Measurements from ENCODE around the gene FRYL. TPM values are rescaled to one million over a fixed set of nuclear protein-coding genes. Genes with fewer than 3 reads are reported as not detected.

The FRYL gene
- total and polyA plus RNA-seq, 2 of the 8 experiments (the other 6 are each of a cell fraction or from before 2014, with no cell fraction given): 8.0 to 36.5 TPM

DNA sequence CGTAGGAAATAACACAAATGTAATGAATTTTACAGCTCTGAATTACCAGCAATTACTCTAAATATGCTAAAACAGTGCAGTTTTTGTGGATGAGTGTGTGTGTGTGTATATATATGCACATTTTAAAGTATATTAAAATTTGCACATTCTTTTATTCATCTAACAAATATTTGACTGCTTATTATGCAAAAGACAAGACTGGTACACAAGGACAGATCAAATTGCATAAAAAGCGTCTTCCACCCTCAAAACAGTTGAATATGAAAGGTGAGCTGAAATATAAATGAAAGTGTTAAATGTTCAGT, 276.1 kb downstream of the FRYL start:
- Histone ChIP-seq H2AFZ (ENCODE audit: low read length) (no peak overlapping the region), H2BK20ac (ENCODE audit: low read length) (no peak overlapping the region), H3K14ac (ENCODE audit: insufficient read length) (no peak overlapping the region), H3K23ac (ENCODE audit: insufficient read length) (no peak overlapping the region), H3K79me2 (ENCODE audit: control insufficient read depth in 1 of 2, insufficient read depth in 2 of 2, low read length in 2 of 2) (no peaks in the 10 kb centered on the region), H2BK120ac (replicated peaks; ENCODE audit: low read depth, low read length) (no peak overlapping the region), H3K9me3 (ENCODE audit: insufficient read depth in 2 of 2, low read depth in 1 of 2, low read length in 1 of 2) (no peaks in the 10 kb centered on the region), H3K23me2 (ENCODE audit: low read depth, low read length) (no peaks in the 10 kb centered on the region), H3K79me1 (ENCODE audit: low read depth, low read length) (no peaks in the 10 kb centered on the region), H3K27ac (ENCODE audit: low read depth, low read length) (no peak overlapping the region), H4K8ac (ENCODE audit: extremely low read depth, insufficient read depth, low read length) (no peak overlapping the region), H2BK15ac (ENCODE audit: low read length) (no peak overlapping the region), H3K18ac (ENCODE audit: extremely low read depth, low read length) (no peak overlapping the region), H3K36me3 (ENCODE audit: control insufficient read depth in 2 of 4, insufficient read depth in 4 of 4, low read length in 3 of 4) (peaks cover 0 to 11% (median 8%) of the 10 kb centered on the region in 4 experiments; a peak in 5 of 8 replicates), H3K4ac (replicated peaks; ENCODE audit: insufficient read length, low read depth, low read length) (no peak overlapping the region), H3K4me2 (ENCODE audit: insufficient read depth in 1 of 2, low read depth in 2 of 2, low read length in 2 of 2) (no peak overlapping the region), H3K4me3 (ENCODE audit: extremely low read depth in 1 of 4, insufficient read depth in 2 of 4, low read depth in 3 of 4, low read length in 4 of 4) (no peak overlapping the region), H2AK5ac (ENCODE audit: low read depth, low read length) (no peak overlapping the region), H3K4me1 (replicated peaks in 1 of 4; ENCODE audit: control insufficient read depth in 3 of 4, insufficient read depth in 4 of 4, low read length in 3 of 4) (no peaks in the 10 kb centered on the region), H2BK5ac (ENCODE audit: low read depth, low read length) (no peak overlapping the region), H4K20me1 (replicated peaks in 1 of 2; ENCODE audit: control insufficient read depth in 1 of 2, insufficient read depth in 2 of 2, low read length in 2 of 2) (no peaks in the 10 kb centered on the region), H3K27me3 (replicated peaks in 1 of 4; ENCODE audit: control insufficient read depth in 3 of 4, extremely low read depth in 1 of 4, insufficient read depth in 3 of 4, low read length in 3 of 4) (no peaks in the 10 kb centered on the region), H2BK12ac (ENCODE audit: low read depth, low read length) (no peak overlapping the region), H3K9ac (replicated peaks in 1 of 4; ENCODE audit: extremely low read depth in 1 of 4, low read depth in 3 of 4, low read length in 3 of 4) (no peak overlapping the region), H3K56ac (replicated peaks; ENCODE audit: insufficient read length, low read depth, low read length) (no peak overlapping the region), H4K91ac (replicated peaks; ENCODE audit: insufficient read length, low read length) (no peak overlapping the region), H4K5ac (ENCODE audit: insufficient read length, low read depth, low read length) (no peak overlapping the region)
- DNase-seq (ENCODE audit: low read depth in 1 of 2, low spot score in 2 of 2) (no peak), FAIRE-seq (no peak)
- WGBS, 2 experiments (ENCODE audit: extremely low coverage in 1 of 2, insufficient coverage in 1 of 2, insufficient read length in 1 of 2, insufficient replicate concordance in 2 of 2, low coverage in 1 of 2, low lambda C conversion rate in 2 of 2, missing lambda C conversion rate in 1 of 2): 94% methylated on average over 2 of the region's 2 CpGs; no CpG with 5 or more reads in 1 of the 2 experiments
- ChIA-PET POLR2A (ENCODE audit: partially characterized antibody) (no interaction called here), CTCF (ENCODE audit: partially characterized antibody) (interaction anchor here (0.8 kb wide), 1 partner anchor 177 kb away, joined by 3 read pairs; no protein-coding TSS in a partner anchor)
- no peak for TF ChIP-seq SP1 (IDR thresholded peaks at IDR 0.05; ENCODE audit: low read depth, low read length)
- no peak for TF ChIP-seq BACH1 (IDR thresholded peaks at IDR 0.05; ENCODE audit: low read length)
- no peak for TF ChIP-seq KDM1A (IDR thresholded peaks at IDR 0.05; ENCODE audit: borderline replicate concordance, low read length)
- TF ChIP-seq RBBP5 (IDR thresholded peaks at IDR 0.05; ENCODE audit: borderline replicate concordance, low read depth, low read length): no peak
- TF ChIP-seq GABPA (IDR thresholded peaks at IDR 0.05; ENCODE audit: borderline replicate concordance, insufficient read depth, low read length): no peak
- no peak for TF ChIP-seq TAF1 (IDR thresholded peaks at IDR 0.05; ENCODE audit: low read depth, low read length)
- no peak for TF ChIP-seq POLR2A (IDR thresholded peaks at IDR 0.05; ENCODE audit: control extremely low read depth in 1 of 2, low read depth in 2 of 2, low read length in 2 of 2)
- TF ChIP-seq TCF12 (IDR thresholded peaks at IDR 0.05; ENCODE audit: low read depth, low read length): no peak

All from H1 (cell line).